Aorta (tissue), 5 donors: Measurements from ENCODE around the gene NEDD4L. TPM values are rescaled to one million over a fixed set of nuclear protein-coding genes. Genes with fewer than 3 reads are reported as not detected.

Source experiments
- ATAC-seq: fragments of 200-7000 bp; cut with Tn5 transposase; one replicate; pipeline ENCODE4 v1.9.1; 2022; ENCODE audit warnings: moderate library complexity; ENCODE audit not compliant: low FRiP score
- DNase-seq, 2 donors: peaks; one replicate each; pipeline ENCODE4 v3.0.0-alpha.2; 2020
- H3K27ac ChIP-seq, 2 donors: one replicate each; pipeline ENCODE4 v1.5.1; 2013; ENCODE audit warnings: low read length in 2 of 2, mild to moderate bottlenecking in 2 of 2, moderate library complexity in 2 of 2, control low read depth in 1 of 2, inconsistent platforms in 1 of 2, low read depth in 1 of 2
- H3K27me3 ChIP-seq, 2 donors: one replicate each; pipeline ENCODE4 v1.6.1; 2013; ENCODE audit warnings: control low read depth in 1 of 2, low read length in 1 of 2, mild to moderate bottlenecking in 1 of 2, moderate library complexity in 1 of 2; ENCODE audit not compliant: insufficient read depth in 2 of 2, control insufficient read depth in 1 of 2
- H3K36me3 ChIP-seq, 2 donors: one replicate each; pipeline ENCODE4 v1.6.1; 2013; ENCODE audit warnings: control low read depth in 1 of 2, low read length in 1 of 2, mild to moderate bottlenecking in 1 of 2; ENCODE audit not compliant: insufficient read depth in 2 of 2, control insufficient read depth in 1 of 2
- H3K4me1 ChIP-seq, 2 donors: one replicate each; pipeline ENCODE4 v1.6.1; 2013; ENCODE audit warnings: low read length in 2 of 2, control low read depth in 1 of 2, mild to moderate bottlenecking in 1 of 2, moderate library complexity in 1 of 2; ENCODE audit not compliant: insufficient read depth in 2 of 2, control insufficient read depth in 1 of 2
- H3K4me3 ChIP-seq, 2 donors: one replicate each; pipeline ENCODE4 v1.5.1; 2013; ENCODE audit warnings: low read length in 2 of 2, control low read depth in 1 of 2, mild to moderate bottlenecking in 1 of 2
- H3K9me3 ChIP-seq: one replicate; pipeline ENCODE4 v1.6.1; 2013; ENCODE audit warnings: mild to moderate bottlenecking, low read length; ENCODE audit not compliant: control insufficient read depth
- WGBS, 2 donors: extraction: QIAGEN DNeasy Blood & Tissue Kit; methylation state at CpG; one replicate each; pipeline ENCODE4 v1.1.7; 2013; 5-methylcytosine and 5-hydroxymethylcytosine counted together
- intact Hi-C, 2 donors: fragments of 100-400 bp; cut with DNase I; formaldehyde crosslinking; loops; one replicate each; pipeline versions ENCODE4 v1.14.2 to v1.15.0; 2022
- polyA plus RNA-seq, 2 donors: library from polyadenylated mRNA; stranded (reverse); fragments of 200-250 nt; gene quantifications; one replicate each; pipeline ENCODE4 v1.2.3, GENCODE V29; 2013
- total RNA-seq, 2 donors: library from RNA; stranded (reverse); fragmentation: NEBNext Ultra II Directional; extraction: Animal tissue kit (Norgen Biotek cat#: 25700); gene quantifications; one replicate each; pipeline ENCODE4 v1.2.1, GENCODE V29; 2021
- donor health status: healthy with polysubstance abuse.
- donor health status: Bipolar disorder and iron deficiency.
- donor health status: DM: no; HTN: no; CAD: no.
- donor health status: DM: no; HTN: no; CAD: no.
- donor health status: DM: yes; HTN: yes; CAD: no.

Gene NEDD4L
- total and polyA plus RNA-seq, 4 donors = 4.0 to 24.0 (median 17.8) TPM

- no peak overlapping the region for H3K4me3 ChIP-seq
- 56 to 62% methylated on average over 5 of the region's 5 CpGs for WGBS, 2 donors
- H3K4me1 ChIP-seq = no peaks in the 10 kb centered on the region
- no peaks in the 10 kb centered on the region for H3K36me3 ChIP-seq
- no peaks in the 10 kb centered on the region for H3K9me3 ChIP-seq
- H3K27ac ChIP-seq = no peak overlapping the region
- intact Hi-C loops = no loop called here
- DNase-seq = no peak
- H3K27me3 ChIP-seq = no peaks in the 10 kb centered on the region
- ATAC-seq = no peak
Measured at GRCh38 chr18:58298251-58299134, 254.5 kb downstream of the NEDD4L start.

- Histone ChIP-seq H3K4me3 (no peak overlapping the region), H3K27ac (no peak overlapping the region), H3K4me1 (no peaks in the 10 kb centered on the region), H3K27me3 (no peaks in the 10 kb centered on the region), H3K9me3 (no peaks in the 10 kb centered on the region), H3K36me3 (no peaks in the 10 kb centered on the region)
- intact Hi-C loops = no loop called here
- no peak for DNase-seq
- WGBS, 2 donors = 36 to 51% methylated on average over 4 of the region's 4 CpGs
- ATAC-seq = no peak
Measured at GRCh38 chr18:58299135-58299473, 255.1 kb downstream of the NEDD4L start.

GRCh38 chr18:58299936-58300335 lies 255.9 kb downstream of the NEDD4L start:
- WGBS, 2 donors = 29 to 32% methylated on average over 1 of the region's 1 CpG
- H3K4me3 ChIP-seq = no peak overlapping the region
- H3K27ac ChIP-seq = no peak overlapping the region
- ATAC-seq (no peak), DNase-seq (no peak)
- no peaks in the 10 kb centered on the region for H3K27me3 ChIP-seq
- H3K4me1 ChIP-seq = no peaks in the 10 kb centered on the region
- no peaks in the 10 kb centered on the region for H3K36me3 ChIP-seq
- peaks cover 2% of the 10 kb centered on the region for H3K9me3 ChIP-seq
- intact Hi-C loops = no loop called here

GRCh38 chr18:58300867-58301266 lies 256.8 kb downstream of the NEDD4L start:
- Histone ChIP-seq H3K27ac (no peak overlapping the region), H3K4me3 (no peak overlapping the region), H3K36me3 (no peaks in the 10 kb centered on the region), H3K27me3 (no peaks in the 10 kb centered on the region), H3K4me1 (no peaks in the 10 kb centered on the region), H3K9me3 (peaks cover 2% of the 10 kb centered on the region)
- 78 to 86% methylated on average over 4 of the region's 4 CpGs for WGBS, 2 donors
- ATAC-seq (no peak), DNase-seq (no peak)
- intact Hi-C loops = no loop called here

GRCh38 chr18:58302811-58303210 lies 258.8 kb downstream of the NEDD4L start:
- Histone ChIP-seq H3K9me3 (peaks cover 2% of the 10 kb centered on the region), H3K36me3 (no peaks in the 10 kb centered on the region), H3K4me3 (no peak overlapping the region), H3K4me1 (no peaks in the 10 kb centered on the region), H3K27me3 (no peaks in the 10 kb centered on the region), H3K27ac (no peak overlapping the region)
- WGBS, 2 donors = 94% methylated on average over 5 of the region's 5 CpGs
- DNase-seq = no peak
- intact Hi-C loops = no loop called here
- no peak for ATAC-seq

- 37 to 44% methylated on average over 3 of the region's 3 CpGs for WGBS, 2 donors
- Histone ChIP-seq H3K4me3 (no peak overlapping the region), H3K27ac (no peak overlapping the region), H3K36me3 (no peaks in the 10 kb centered on the region), H3K27me3 (no peaks in the 10 kb centered on the region), H3K4me1 (no peaks in the 10 kb centered on the region), H3K9me3 (peaks cover 2% of the 10 kb centered on the region)
- ATAC-seq (no peak), DNase-seq (no peak)
- intact Hi-C loops = no loop called here
Measured at GRCh38 chr18:58303363-58303762, 259.3 kb downstream of the NEDD4L start.

- Histone ChIP-seq H3K36me3 (no peaks in the 10 kb centered on the region), H3K9me3 (peaks cover 2% of the 10 kb centered on the region), H3K4me3 (no peak overlapping the region), H3K27ac (no peak overlapping the region), H3K27me3 (no peaks in the 10 kb centered on the region), H3K4me1 (no peaks in the 10 kb centered on the region)
- DNase-seq (no peak), ATAC-seq (no peak)
- intact Hi-C loops = no loop called here
- WGBS, 2 donors = 96 to 97% methylated on average over 3 of the region's 3 CpGs
Measured at GRCh38 chr18:58305792-58306191, 261.8 kb downstream of the NEDD4L start.

GRCh38 chr18:58307441-58307840 lies 263.4 kb downstream of the NEDD4L start:
- H3K4me3 ChIP-seq = no peak overlapping the region
- H3K9me3 ChIP-seq = peaks cover 2% of the 10 kb centered on the region
- 26 to 46% methylated on average over 3 of the region's 3 CpGs for WGBS, 2 donors
- no peak overlapping the region for H3K27ac ChIP-seq
- DNase-seq (no peak), ATAC-seq (no peak)
- H3K4me1 ChIP-seq = no peaks in the 10 kb centered on the region
- H3K36me3 ChIP-seq = no peaks in the 10 kb centered on the region
- intact Hi-C loops = no loop called here
- no peaks in the 10 kb centered on the region for H3K27me3 ChIP-seq

GRCh38 chr18:58308463-58308862 lies 264.4 kb downstream of the NEDD4L start:
- 87 to 90% methylated on average over 8 of the region's 8 CpGs for WGBS, 2 donors
- no peak for ATAC-seq
- intact Hi-C loops = no loop called here
- Histone ChIP-seq H3K4me1 (no peaks in the 10 kb centered on the region), H3K36me3 (no peaks in the 10 kb centered on the region), H3K9me3 (peaks cover 2% of the 10 kb centered on the region), H3K27me3 (no peaks in the 10 kb centered on the region), H3K27ac (no peak overlapping the region), H3K4me3 (no peak overlapping the region)
- no peak for DNase-seq
